SKM-1 treated with dmso at 0.1 percent for 144 hours (cell line): ENCODE measurements around the gene FGF22.
"Not testable (repeated sequence)": the region's sequence is repeated elsewhere in the genome, so short reads cannot be mapped to it uniquely, and the experiment has no call there.

Source experiments
- DNase-seq: peaks from one replicate; lab custom pipeline; 2025; ENCODE audit not compliant: unreplicated experiment; lab: John Stamatoyannopoulos, UW

Gene FGF22

DNA sequence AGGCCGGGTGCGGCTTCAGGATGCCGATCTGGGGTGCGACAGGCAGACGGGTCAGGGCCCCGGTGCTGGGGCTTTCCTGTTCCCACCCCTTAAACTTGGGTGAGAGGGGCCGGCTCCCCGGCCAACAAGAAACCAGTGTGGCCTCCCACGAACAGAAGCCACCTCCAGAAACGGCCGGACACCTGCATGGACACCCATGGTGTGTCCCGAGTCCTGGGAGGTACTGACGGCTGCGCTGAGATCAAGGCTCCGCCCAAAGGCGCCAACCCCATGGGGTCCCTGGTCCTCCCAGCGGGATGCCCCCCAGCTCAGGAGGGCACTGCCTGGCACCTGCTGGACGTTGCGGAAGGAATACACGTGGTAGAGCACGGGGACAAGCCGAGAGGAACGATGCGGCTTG is 17.9 kb upstream of the FGF22 start:
- DNase-seq: no peak

DNA sequence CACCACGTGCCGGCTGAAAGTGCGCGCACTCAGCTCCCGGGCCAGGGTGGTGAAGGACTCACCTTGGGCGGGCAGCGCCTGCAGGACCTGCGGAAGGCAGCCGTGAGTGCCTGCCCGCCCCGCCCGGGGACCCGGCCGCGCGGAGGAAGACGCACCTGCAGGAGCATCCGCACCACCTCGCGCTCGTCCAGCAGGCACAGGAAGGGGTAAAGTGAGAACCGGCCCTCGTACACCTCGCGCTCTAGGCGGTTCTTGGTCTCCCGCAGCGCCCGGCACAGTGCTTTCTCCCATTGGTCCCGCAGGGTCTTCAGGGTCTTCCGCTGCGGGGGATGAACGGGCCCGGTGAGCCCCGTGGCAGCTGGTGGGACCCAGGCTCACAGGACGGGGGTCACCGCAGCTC is 17.0 kb upstream of the FGF22 start:
- no peak for DNase-seq

DNA sequence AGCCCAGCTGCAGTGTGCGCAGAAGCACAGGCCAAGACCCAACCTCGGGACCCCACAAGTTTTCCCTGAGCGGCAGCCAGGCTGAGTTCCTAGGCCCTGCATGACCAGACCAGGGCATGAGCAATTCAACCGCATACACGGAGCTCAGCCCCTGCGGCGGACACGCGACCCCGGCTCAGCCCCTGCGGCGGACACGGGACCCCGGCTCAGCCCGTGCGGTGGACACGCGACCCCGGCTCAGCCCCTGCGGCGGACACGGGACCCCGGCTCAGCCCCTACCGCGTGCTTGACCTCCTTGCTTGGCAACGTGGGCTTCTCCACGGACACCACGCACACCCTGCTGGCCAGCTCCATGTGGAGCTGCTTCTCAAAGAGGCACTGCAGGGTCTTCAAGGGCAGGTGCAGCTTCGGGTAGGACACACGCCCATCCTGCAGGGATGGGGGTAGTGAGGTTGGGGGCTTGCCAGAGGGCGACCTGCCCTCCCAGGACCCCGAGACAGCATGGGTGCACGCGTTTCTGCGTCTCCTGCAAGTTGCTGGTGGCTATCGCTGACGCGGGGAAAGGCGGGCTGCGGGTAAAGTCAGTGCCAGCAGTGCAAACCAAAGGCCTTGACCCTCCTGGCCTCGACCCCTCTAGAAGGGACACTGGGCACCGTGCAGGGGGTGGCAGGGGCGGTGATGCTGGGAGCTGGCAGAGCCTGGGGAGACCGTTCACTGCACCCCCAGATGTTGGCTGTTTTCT is 16.3 kb upstream of the FGF22 start:
- DNase-seq: no peak

DNA sequence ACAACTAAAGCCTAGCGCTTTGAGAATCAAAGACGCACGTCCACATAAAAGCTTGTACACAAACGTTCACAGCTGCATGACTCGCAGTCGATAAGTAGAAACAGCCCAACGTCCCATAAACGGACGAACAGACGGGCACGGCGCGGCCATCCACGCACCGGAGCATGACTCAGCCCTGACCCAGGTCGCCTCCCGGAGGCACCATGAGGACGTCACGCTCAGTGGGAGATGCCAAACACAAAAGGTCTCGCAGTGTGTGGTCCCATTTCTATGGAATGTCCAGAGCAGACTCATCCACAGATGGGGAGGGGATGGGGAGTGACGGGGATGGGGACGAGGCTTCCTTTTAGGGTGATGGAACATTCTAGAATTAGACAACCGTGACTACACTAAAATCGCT is 15.7 kb upstream of the FGF22 start:
- DNase-seq: no peak

DNA sequence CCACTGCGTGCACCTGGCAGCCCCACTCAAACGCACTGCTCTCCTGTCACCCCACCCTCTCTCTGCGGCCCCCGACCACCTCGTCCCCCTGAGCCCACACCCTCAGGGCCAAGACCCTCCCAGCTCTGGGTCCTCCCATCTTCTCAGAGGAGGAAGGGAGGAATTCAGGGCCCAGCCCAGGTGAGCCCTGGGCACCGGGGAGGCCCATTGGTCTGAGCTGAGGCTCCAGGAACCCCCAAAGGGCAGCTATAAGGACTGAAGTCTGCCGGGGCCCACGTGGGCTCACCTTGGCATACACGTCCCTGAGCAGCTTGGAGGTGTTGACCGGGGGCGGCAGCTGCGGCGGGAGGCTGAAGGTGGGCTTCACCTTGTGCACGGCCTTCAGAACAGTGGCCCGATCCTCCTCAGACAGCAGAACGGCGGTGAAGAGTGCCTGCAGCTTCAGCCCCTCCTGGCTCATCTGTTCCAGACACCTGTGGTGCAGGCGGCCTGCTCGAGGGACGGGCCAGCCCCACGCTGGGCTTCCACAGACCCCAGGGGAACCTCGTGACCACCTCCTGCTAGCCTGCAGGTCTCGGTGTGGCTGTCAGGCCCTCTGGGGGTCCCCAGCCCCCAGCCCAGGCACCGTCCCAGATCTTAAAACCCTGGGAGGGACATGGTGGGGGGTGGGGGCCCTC is 15.1 kb upstream of the FGF22 start:
- no peak for DNase-seq

DNA sequence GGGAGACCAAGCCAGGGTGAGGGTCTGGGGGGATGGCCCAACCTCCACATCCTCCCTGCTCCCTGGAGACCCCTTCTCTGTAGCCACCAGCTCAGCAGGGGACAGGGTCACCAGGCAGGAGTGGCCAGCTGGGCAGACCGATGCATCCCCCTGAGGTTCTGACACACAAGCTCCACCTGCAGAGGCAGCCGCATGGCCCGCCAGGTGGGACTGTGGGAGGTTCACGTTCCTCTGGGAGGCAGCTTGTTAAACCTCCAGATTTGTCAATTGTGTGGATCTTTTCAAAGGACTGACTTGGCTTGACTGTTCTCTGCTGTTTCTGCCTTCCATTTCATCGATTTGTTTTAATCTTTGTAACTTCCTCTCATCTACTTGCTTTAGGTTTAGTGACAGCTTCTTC is 14.4 kb upstream of the FGF22 start:
- no peak for DNase-seq

DNA sequence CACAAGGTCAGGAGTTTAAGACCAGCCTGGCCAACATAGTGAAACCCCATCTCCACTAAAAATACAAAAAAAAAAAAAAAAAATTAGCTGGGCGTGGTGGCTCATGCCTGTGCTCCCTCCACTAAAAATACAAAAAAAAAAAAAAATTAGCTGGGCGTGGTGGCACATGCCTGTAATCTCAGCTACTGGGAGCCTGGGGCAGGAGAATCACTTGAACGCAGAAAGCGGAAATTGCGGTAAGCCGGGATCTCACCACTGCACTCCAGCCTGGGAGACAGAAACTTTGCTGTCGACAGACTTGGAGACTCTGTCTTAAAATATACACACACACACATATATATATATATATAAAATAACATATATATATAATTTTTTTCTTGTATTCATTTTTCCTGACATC is 13.1 kb upstream of the FGF22 start:
- not testable (repeated sequence) for DNase-seq

DNA sequence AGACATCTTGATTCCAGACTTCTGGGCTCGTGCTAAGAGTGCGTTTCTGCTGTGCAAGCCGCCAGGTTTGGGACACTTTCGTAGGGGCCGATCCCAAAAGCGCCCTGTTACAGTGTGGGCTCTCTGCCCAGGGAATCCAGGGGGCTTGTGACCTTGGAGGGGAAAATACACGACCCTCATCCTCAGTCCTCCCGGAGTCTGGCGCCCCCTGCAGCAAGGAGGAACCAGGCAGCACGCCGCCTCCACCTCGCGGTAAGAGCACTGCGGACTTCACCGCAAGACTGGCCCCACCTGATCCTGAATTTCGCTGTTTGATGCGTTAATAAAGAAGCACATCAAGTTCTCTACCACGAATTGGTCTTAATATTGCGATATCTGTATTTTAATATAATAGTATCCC is 11.5 kb upstream of the FGF22 start:
- no peak for DNase-seq

DNA sequence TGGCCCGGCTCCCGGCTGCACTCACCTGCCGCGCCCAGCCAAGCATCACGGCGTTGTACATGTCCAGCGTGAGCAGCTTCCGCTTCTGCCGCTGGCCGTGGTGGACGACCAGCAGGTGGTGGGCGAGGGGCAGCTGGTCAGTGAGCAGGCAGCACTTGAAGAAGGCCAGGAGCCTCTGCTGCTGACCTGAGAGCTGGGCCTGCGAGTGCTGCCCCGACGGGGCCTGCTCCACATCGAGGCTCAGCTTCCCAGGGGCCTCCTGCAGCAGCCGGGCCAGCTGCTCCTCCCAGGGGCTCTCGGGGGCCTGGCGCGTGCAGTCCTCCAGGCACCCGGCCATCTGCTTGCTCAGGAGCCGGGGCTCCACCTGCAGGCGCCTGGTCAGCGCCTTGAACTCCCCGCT is 10.2 kb upstream of the FGF22 start:
- not testable (repeated sequence) for DNase-seq

DNA sequence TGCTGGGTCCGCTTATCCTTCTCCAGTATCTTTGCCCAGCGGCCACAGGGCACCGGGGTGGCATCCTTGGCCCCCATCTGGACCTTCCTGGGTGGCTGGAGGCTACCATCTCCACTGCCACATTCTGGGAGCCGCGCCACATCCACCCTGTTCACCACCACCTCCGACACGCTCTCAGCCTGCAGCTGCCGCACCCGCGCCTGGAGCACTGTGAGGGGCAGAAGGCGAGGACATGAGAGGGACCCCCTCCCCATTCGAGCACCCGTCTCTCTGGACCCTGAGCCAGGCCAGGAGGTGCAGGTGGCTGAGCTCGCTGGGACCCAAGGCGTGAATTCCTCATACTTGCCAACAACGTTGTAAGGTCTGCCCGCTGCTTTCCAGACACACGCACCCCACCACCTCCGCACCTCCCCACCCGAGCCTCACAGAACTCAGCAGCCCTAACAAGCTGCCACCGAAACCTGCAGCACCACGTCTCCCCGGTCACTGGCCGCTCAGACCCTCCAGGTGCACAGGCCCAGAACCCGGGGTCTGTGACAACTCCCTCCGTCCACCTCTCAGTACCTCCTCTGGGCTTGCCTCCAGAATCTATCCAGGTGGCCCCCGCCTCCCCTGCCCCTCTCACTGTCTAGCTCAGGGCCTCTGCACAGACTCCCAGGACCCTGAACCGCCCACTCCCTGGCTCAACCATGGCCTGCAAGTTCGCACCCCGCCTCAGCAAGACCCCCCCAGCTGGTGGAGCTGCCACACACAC is 9.5 kb upstream of the FGF22 start:
- no peak for DNase-seq

DNA sequence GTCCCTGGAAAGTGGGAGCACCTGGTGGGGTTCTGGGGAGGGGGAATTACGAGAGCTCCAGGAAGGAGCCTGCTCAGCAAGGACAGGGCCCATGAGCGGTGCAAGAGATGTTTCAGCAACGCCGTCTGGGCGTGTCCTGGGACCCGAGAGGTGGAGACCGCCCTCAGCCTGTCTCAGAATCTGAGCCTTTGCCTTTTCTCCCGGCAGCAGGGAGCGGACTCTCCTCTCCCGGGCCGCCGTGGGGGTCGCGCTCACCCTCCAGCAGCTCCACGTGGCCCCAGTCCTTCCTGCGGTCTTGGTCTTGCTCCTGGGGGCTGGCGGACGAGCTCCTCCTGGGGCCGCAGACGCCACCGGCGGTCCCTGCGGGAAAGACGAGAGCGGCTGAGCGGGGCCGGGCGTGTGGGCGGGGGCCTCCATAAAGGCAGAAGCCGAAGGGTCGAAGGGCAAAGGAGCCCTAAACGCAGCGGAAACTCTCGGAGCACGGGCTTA is 7.1 kb upstream of the FGF22 start:
- no peak for DNase-seq

DNA sequence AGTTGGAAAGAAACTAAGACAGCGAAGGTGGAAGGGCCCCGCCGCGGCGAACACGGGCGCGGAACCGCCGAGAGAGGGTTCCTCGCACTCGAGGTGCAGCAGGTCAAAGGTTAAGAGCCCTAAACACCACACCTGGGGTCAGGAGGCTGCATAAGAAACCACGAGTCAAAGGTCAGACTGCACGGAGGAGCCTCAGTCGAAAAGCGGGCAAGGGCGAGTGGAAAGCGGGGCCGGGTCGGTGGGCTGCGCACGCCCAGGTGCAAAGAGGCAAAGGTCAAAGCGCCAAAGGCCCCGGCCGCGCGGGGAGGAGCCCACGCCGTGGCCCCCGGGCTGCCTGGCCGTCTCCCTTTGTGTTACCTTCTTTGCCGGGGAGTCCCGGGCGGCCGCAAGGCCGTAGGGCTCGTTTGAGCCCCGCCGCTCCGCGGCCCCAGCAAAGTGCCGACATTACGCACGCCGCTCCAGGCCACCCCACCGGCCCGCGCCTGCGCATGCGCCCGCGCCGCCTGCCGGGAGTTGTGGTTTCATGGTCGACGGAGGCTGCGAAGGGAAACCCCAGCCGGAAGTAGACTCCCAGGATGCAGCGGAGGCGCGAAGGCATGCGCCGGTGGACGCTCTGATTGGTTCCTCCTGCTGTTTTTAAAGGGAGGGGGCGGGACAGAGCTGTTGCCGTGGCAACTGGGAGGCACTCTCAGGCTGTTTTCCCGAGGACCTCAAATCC is 6.5 kb upstream of the FGF22 start, which contains the start of gene POLRMT:
Gene POLRMT (minus strand): TSS at position 470 of the 718 bp plus-strand sequence. CDS start 25 bp downstream, at position 445.
- DNase-seq: peak; percentile 89

DNA sequence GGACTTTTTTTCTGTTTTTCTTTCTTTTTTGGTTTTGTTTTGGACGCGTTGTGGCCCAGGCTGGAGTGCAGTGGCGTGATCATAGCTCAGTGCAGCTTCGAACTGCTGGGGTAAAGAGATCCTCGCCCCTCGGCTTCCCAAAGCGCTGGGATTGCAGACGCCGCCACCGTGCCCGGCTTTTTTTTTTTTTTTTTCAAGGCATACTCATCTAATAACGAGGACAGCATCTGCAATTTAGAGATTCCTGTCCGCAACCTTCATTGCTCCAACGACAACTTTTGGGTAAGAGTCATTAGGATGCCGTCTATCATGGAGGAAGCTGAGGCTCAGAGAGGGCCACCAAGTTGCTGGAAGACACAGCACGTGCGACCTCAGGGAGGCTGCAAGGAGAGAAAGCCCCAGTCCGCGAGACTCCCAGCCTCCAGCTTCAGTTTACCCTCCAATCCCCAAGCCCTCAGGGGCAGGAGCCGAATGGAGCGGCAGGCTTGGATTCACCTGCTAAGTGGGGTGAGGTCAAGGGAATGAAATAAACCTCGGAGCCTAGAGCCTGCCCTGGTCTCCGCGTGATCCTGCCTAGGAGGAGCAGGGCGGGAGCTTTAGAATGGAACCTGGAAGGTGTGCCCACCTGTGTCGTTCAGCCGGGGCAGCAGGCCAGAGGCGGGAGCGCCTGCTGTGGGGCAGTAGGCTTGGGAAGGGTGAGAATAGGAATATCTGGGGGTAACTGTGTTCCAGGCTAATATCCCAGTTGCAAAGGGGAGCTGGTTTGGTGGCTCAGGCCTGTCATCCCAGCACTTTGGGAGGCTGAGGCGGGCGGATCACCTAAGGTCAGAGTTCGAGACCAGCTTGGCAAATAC is 5.7 kb upstream of the FGF22 start:
- peak; percentile 3 for DNase-seq

DNA sequence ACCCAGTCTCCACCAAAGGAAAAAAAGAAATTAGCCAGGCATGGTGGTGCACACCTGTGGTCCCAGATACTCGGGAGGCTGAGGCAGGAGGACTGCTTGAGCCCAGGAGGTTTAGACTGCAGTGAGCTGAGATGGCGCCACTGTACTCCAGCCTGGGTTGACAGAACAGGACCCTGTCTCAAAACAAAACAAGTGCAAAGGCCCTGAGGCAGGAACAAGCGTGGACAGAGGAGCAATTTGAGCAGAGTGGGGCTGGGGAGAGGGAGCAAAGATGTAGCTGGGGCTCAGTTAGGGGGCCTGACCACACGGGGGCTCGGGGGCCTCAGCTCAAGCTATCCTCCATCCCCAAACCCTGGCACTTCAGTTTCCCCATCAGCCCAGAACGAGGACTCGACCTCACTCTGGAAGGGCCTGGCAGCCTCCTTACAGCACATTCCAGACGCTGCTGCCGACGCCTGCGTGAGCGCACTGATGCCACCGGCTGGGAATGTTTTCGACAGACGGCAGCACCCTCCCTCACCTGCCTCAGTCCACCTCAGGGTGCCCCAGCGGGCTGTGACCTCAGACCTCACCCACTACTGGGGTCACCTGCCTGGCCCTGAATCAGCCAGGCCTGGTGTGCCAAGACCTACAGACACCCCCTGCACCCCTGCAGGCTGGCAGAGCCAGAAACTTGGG is 4.6 kb upstream of the FGF22 start:
- no peak for DNase-seq

DNA sequence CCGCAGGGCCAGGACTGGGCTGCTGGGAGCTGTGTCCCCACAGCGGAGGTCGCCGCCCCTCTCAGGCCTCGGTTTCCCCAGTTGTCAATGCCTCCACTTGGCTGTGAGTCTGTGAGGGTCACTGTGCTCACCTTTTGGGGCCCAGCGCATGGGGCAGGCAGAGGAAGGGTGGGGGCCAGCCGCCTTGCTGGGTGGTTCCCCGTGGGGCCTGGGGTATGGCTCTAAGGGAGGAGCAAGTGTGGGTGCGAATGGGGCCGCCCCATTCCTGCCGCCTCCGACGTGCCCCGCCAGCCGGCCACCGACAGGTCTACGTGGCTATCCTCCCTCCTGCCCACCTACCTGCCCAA is 800 bp upstream of the FGF22 start:
- no peak for DNase-seq

DNA sequence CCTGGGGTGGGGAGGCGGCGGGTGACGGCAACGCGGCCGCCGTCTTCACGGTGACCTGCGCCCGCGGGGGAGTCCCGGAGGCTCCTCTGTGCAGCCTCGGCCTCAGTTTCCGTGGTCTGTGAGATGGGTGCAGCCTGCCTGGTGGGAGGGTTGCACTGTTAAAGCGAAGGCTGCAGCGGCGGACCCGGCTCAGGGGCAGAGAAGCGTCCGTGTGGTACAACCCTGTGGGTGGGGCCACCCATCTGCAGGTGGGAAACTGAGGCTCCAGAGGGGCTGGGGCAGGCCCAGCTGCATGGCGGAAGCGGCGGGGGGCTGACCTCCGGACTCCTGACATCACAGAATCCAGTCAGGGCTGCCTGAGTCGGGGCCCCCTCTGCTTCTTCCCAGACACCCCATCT is 481 bp downstream of the FGF22 start:
- no peak for DNase-seq

DNA sequence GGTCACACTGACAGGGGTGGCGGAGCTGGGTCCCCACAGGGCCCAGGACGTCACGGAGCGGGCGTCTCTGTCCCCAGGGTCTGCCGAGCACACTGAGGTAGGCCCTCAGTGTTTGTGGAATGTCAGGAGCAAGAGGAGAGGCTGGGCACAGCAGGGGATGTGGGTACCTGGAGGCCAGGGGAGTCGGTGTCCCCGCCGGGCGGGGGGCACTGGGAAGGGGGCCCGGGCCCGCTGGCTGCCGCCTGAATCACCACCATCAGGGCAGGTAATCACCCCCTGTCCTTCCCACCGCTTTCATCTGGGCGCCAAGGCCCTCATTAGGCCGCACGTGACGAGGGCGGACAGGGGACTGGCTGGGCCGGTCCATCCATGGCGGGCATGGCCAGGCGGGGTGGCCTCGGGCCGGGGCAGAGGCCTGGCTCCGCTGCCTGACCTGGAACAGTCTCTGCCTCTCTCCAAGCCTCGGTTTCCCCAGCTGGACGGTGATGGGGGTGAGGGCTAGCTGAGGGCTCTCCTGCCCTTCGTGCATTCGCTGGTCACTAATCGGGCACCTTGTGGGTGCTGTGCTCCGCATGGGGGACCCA is 1.0 kb downstream of the FGF22 start:
- no peak for DNase-seq

DNA sequence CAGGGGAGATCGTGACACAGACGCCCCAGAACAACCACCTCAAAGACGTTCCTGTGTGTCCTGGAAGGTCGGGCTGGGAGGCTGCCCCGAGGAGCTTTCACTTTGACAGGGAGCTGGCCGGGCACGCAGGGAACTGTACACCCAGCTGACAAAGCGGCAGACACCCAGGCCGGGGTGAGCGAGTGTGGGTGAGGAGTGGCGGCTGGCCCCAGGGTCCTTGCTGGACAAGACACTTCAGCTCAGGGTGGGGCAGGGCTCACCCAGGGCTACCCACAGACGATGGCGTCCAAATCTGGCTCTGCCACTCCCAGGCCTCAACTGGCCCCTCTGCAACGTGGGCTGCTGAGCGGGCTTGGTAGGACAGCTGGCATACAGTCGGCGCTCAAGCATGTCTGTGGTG is 2.0 kb downstream of the FGF22 start:
- no peak for DNase-seq
